Fibroblast of mammary gland (primary cell): ENCODE data around the gene EFCAB13.

Experiments
- DNase-seq: peaks from one replicate; pipeline ENCODE4 v3.0.0-alpha.2; 2010; ENCODE audit warnings: low read depth
- H3K4me3 ChIP-seq: 2 replicates; pipeline ENCODE4 v1.5.1; 2011; ENCODE audit warnings: low read depth, mild to moderate bottlenecking, low read length, moderate library complexity; ENCODE audit not compliant: control insufficient read depth
- TF ChIP-seq, protein P1 (sequence below): conservative IDR thresholded peaks from 2 replicates; pipeline ENCODE4 v1.5.1; 2011; ENCODE audit warnings: low read depth, low read length, inconsistent platforms; ENCODE audit not compliant: control insufficient read depth, insufficient read depth

EFCAB13 gene

DNA sequence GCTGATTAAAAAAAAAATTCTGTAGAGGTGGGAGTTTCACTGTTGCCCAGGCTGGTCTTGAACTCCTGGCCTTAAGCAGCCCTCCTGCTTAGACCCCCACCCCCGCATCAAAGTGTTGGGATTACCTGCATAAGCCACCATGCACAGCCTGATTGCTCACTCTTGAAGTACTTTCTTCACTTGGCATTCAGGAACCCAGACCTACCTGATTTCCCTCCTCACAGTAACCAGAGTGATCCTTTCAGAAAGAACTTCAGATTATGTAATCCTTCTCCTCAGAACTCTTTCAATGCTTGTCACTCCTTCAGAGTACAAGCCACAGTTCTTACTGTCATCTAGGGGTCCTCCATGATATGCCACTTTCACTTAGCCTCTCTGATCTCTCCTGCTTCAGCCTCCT is 1.4 kb downstream of the EFCAB13 start:
- DNase-seq, result no peak
- TF ChIP-seq, protein P1, sequence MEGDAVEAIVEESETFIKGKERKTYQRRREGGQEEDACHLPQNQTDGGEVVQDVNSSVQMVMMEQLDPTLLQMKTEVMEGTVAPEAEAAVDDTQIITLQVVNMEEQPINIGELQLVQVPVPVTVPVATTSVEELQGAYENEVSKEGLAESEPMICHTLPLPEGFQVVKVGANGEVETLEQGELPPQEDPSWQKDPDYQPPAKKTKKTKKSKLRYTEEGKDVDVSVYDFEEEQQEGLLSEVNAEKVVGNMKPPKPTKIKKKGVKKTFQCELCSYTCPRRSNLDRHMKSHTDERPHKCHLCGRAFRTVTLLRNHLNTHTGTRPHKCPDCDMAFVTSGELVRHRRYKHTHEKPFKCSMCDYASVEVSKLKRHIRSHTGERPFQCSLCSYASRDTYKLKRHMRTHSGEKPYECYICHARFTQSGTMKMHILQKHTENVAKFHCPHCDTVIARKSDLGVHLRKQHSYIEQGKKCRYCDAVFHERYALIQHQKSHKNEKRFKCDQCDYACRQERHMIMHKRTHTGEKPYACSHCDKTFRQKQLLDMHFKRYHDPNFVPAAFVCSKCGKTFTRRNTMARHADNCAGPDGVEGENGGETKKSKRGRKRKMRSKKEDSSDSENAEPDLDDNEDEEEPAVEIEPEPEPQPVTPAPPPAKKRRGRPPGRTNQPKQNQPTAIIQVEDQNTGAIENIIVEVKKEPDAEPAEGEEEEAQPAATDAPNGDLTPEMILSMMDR, result no peak
- no peak overlapping the region for H3K4me3 ChIP-seq

DNA sequence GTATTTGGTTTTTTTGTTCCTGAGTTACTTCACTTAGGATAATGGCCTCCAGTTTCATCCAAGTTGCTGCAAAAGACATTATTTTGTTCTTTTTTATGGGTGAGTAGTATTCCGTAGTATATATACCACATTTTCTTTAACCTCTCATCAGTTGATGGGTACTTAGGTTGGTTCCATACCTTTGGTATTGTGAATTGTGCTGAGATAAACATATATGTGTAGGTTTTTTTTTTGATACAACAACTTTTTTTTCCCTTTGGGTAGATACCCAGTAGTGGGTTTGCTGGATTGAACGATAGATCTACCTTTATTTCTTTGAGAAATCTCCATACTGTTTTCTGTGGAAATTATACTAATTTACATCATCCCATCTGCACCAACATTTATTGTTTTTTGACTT is 6.8 kb downstream of the EFCAB13 start:
- DNase-seq, result no peak
- TF ChIP-seq, protein P1, result no peak
- H3K4me3 ChIP-seq, result no peak overlapping the region

DNA sequence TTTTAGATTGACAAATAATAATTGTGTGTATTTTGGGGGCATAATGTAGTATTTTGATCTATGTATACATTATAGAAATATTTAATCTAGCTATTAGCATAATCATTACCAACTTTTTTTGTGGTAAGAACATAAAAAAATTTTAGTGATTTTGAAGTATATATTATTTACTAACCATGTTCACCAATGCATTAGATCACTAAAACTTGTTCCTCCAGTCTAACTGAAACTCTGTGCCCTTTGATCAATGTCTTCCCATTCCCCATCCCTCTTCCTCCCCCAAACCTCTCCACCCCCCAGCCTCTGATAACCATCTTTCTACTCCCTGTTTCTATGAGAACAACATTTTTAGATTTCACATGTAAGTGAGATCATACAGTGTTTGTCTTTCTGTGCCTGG is 8.5 kb downstream of the EFCAB13 start:
- DNase-seq, result no peak
- TF ChIP-seq, protein P1, result no peak
- no peak overlapping the region for H3K4me3 ChIP-seq

DNA sequence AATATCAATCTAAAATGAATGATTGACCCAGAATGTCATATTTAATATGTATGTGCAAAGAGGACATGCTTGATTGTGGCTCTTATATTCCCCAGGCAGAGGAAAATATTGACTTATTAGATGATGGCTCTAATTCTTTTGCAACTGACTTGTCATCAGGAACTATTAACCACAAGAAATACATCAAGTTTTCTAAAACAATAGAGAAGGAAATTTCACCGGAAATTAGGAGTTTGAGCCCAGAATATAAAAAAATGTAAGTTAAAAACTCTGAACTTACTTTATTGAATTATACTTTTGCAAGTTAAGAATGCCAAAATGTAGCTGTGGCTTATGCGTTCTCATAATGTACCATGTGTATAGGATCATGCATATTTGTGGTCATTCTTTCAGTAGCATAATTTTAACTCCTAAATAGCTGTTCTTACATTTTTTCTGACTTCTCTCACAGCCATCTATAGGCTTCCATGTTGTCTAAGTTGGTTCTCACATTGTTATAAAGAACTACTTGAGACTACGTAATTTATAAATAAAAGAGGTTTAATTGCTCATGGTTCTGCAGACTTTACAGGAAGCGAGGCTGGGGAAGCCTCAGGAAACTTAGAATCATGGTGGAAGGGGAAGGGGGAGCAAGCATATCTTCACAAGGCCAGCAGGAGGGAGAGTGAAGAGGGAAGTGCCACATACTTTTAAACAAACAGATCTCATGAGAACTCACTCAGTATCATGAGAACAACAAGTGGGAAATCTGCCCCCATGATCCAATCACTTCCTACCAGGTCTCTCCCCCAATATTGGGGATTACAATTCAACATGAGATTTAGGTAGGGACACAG is 11.6 kb downstream of the EFCAB13 start:
- TF ChIP-seq, protein P1, result no peak
- no peak for DNase-seq
- H3K4me3 ChIP-seq, result no peak overlapping the region

DNA sequence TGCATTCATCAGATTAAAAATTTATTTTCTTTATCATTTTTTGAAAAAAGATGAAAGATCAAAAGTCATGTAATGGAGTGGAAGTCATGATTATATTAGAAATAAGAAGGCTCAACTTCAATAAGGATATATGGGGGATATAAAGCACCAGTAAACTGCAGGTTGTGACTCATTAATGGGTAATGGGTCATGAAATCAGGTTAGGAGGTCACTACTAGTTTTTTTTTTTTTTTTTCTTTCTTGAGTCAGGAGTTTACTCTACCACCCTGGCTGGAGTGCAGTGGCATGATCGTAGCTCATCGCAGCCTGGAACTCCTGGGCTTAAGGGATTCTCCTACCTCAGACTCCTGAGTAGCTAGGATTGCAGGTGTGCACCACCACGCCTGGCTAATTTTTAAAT is 14.3 kb downstream of the EFCAB13 start:
- TF ChIP-seq, protein P1, result no peak
- DNase-seq, result no peak
- no peak overlapping the region for H3K4me3 ChIP-seq

DNA sequence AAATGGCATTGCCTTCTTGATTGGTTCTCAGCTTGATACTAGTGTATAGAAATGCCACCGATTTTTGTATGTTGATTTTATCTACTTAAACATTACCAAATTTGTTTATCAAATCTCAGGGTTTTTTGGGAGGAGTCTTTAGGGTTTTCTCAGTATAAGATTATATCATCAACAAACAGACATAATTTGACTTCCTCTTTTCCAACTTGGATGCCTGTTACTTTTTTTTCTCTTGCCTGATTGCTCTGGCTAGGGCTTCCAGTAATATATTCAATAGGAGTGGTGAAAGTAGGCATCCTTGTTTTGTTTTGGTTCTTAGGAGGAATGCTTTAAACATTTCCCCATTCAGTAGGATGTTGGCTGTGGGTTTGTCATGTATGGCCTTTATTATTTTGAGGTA is 29.1 kb downstream of the EFCAB13 start:
- H3K4me3 ChIP-seq, result no peak overlapping the region
- DNase-seq, result no peak
- TF ChIP-seq, protein P1, result no peak
